GM19238 (cell line): ENCODE results near the gene NADK2.
A peak's percentile ranks its signal among the peaks of the same experiment; 100 is the strongest.

Source experiments
- DNase-seq: peaks from one replicate; pipeline ENCODE4 v3.0.0; 2011; ENCODE audit warnings: low spot score; ENCODE audit not compliant: insufficient read length

NADK2 gene

GRCh38 chr5:36246036-36246800 is 4.5 kb upstream of the NADK2 start:
- DNase-seq: no peak

GRCh38 chr5:36244076-36244475 is 2.4 kb upstream of the NADK2 start:
- DNase-seq: no peak

- DNase-seq: no peak
These were observed 1.9 kb upstream of the NADK2 start for GRCh38 chr5:36243653-36244052.

- no peak for DNase-seq
These were observed 1.1 kb upstream of the NADK2 start for GRCh38 chr5:36242534-36243485.

GRCh38 chr5:36240779-36241630 is 720 bp downstream of the NADK2 start:
- DNase-seq: peak; percentile 26

- no peak for DNase-seq
These were observed 2.1 kb downstream of the NADK2 start for GRCh38 chr5:36239370-36240293.

- DNase-seq: no peak
These were observed 3.0 kb downstream of the NADK2 start for GRCh38 chr5:36238502-36239295.

- no peak for DNase-seq
These were observed 4.0 kb downstream of the NADK2 start for GRCh38 chr5:36237751-36238150.

- no peak for DNase-seq
These were observed 4.9 kb downstream of the NADK2 start for GRCh38 chr5:36236801-36237200.

GRCh38 chr5:36232533-36232932 is 9.2 kb downstream of the NADK2 start:
- no peak for DNase-seq

- DNase-seq: no peak
These were observed 11.5 kb downstream of the NADK2 start for GRCh38 chr5:36230151-36230790.

GRCh38 chr5:36228505-36228904 is 13.2 kb downstream of the NADK2 start:
- no peak for DNase-seq

GRCh38 chr5:36227046-36227445 is 14.7 kb downstream of the NADK2 start:
- no peak for DNase-seq

- no peak for DNase-seq
These were observed 19.1 kb downstream of the NADK2 start for GRCh38 chr5:36222620-36223019.

- DNase-seq: no peak
These were observed 23.7 kb downstream of the NADK2 start for GRCh38 chr5:36217988-36218387.

GRCh38 chr5:36217567-36217966 is 24.2 kb downstream of the NADK2 start:
- DNase-seq: no peak

- no peak for DNase-seq
These were observed 25.8 kb downstream of the NADK2 start for GRCh38 chr5:36215910-36216309.

- DNase-seq: no peak
These were observed 27.3 kb downstream of the NADK2 start for GRCh38 chr5:36214436-36214835.

GRCh38 chr5:36209664-36210063 is 32.1 kb downstream of the NADK2 start:
- DNase-seq: no peak
